IMR-90 (cell line): ENCODE data around the gene ATP6AP1. TPM values are rescaled to one million over a fixed set of nuclear protein-coding genes. Genes with fewer than 3 reads are reported as not detected.

ENCODE experiments used
- ATAC-seq: fragments of 200-7000 bp; cut with Tn5 transposase; 2 replicates; pipeline ENCODE4 v1.9.1; 2020; ENCODE audit warnings: low read depth, mild to moderate bottlenecking, moderate library complexity
- BruUV-seq: library from RNA; stranded (reverse); fragments of 400-500 nt; replicated peaks from 2 replicates; lab custom pipeline; 2021; lab: Mats Ljungman, UMichigan
- CTCF ChIA-PET: fragments of 300-600 bp; formaldehyde crosslinking; extraction: SDS; loops from one replicate; lab custom pipeline; 2021; ENCODE audit warnings: antibody characterized with exemption; lab: Yijun Ruan, JAX
- POLR2A ChIA-PET: fragments of 300-600 bp; sonication (Branson Sonifier 250); formaldehyde crosslinking; loops from one replicate; lab custom pipeline; 2022; ENCODE audit warnings: antibody characterized with exemption; ENCODE audit not compliant: unreplicated experiment; lab: Charles Lee
- DNase-seq: peaks from one replicate; pipeline ENCODE4 v3.0.0; 2013
- H2AFZ ChIP-seq: replicated peaks from 2 replicates; pipeline ENCODE3; 2013; ENCODE audit warnings: low read length, mild to moderate bottlenecking; ENCODE audit not compliant: poor library complexity
- H2AK5ac ChIP-seq: 2 replicates; pipeline ENCODE4 v1.6.1; 2013; ENCODE audit warnings: low read depth, low read length, inconsistent platforms
- H2AK9ac ChIP-seq: replicated peaks from 2 replicates; pipeline ENCODE3; 2013; ENCODE audit warnings: mild to moderate bottlenecking, low read depth, low read length, moderate library complexity; ENCODE audit not compliant: poor library complexity
- H2BK120ac ChIP-seq: 2 replicates; pipeline ENCODE4 v1.6.1; 2013; ENCODE audit warnings: low read depth, low read length, inconsistent platforms
- H2BK15ac ChIP-seq: 3 replicates; pipeline ENCODE4 v1.6.1; 2013; ENCODE audit warnings: low read depth, low read length, inconsistent platforms
- H2BK20ac ChIP-seq: 2 replicates; pipeline ENCODE4 v1.6.1; 2013; ENCODE audit warnings: low read depth, mild to moderate bottlenecking, inconsistent platforms, low read length, moderate library complexity
- H2BK5ac ChIP-seq: 2 replicates; pipeline ENCODE4 v1.6.1; 2013; ENCODE audit warnings: mild to moderate bottlenecking, low read depth, low read length, inconsistent platforms; ENCODE audit not compliant: poor library complexity, severe bottlenecking
- H3K14ac ChIP-seq: replicated peaks from 2 replicates; pipeline ENCODE4 v1.6.1; 2013; ENCODE audit warnings: low read depth, low read length, inconsistent platforms
- H3K18ac ChIP-seq: 2 replicates; pipeline ENCODE4 v1.6.1; 2013; ENCODE audit warnings: low read depth, low read length, control low read depth
- H3K23ac ChIP-seq: 2 replicates; pipeline ENCODE4 v1.6.1; 2013; ENCODE audit warnings: low read depth, low read length, inconsistent platforms
- H3K27ac ChIP-seq: 2 replicates; pipeline ENCODE4 v1.5.1; 2013; ENCODE audit warnings: mild to moderate bottlenecking, control low read depth, low read length; ENCODE audit not compliant: insufficient read depth
- H3K27me3 ChIP-seq: 2 replicates; pipeline ENCODE4 v1.6.1; 2013; ENCODE audit warnings: low read length; ENCODE audit not compliant: control insufficient read depth, insufficient read depth
- H3K36me3 ChIP-seq: 2 replicates; pipeline ENCODE4 v1.6.1; 2013; ENCODE audit warnings: low read length, mixed read lengths; ENCODE audit not compliant: control insufficient read depth, insufficient read depth
- H3K4ac ChIP-seq: 2 replicates; pipeline ENCODE4 v1.6.1; 2013; ENCODE audit warnings: low read depth, low read length, inconsistent platforms
- H3K4me1 ChIP-seq: 2 replicates; pipeline ENCODE4 v1.6.1; 2013; ENCODE audit warnings: low read length, mixed read lengths; ENCODE audit not compliant: control insufficient read depth, insufficient read depth
- H3K4me2 ChIP-seq: 2 replicates; pipeline ENCODE4 v1.6.1; 2013; ENCODE audit warnings: low read depth, mild to moderate bottlenecking, control low read depth, low read length, moderate library complexity
- H3K4me3 ChIP-seq: 2 replicates; pipeline ENCODE4 v1.5.1; 2013; ENCODE audit warnings: low read depth, mild to moderate bottlenecking, control low read depth, low read length, moderate library complexity; ENCODE audit not compliant: insufficient read depth
- H3K56ac ChIP-seq: 2 replicates; pipeline ENCODE4 v1.6.1; 2013; ENCODE audit warnings: low read length, inconsistent platforms; ENCODE audit not compliant: insufficient read depth; ENCODE audit errors: extremely low read depth
- H3K79me1 ChIP-seq, 2 experiments: 2 replicates each; pipeline ENCODE4 v1.6.1; 2013; ENCODE audit warnings: low read length in 2 of 2, inconsistent platforms in 1 of 2, low read depth in 1 of 2
- H3K9ac ChIP-seq: 2 replicates; pipeline ENCODE4 v1.6.1; 2013; ENCODE audit warnings: low read depth, low read length, control low read depth
- H3K9me1 ChIP-seq: 2 replicates; pipeline ENCODE4 v1.6.1; 2013; ENCODE audit warnings: low read length, inconsistent platforms; ENCODE audit not compliant: insufficient read depth
- H3K9me3 ChIP-seq: 2 replicates; pipeline ENCODE4 v1.6.1; 2013; ENCODE audit warnings: low read length; ENCODE audit not compliant: control insufficient read depth, insufficient read depth
- H4K20me1 ChIP-seq: 2 replicates; pipeline ENCODE4 v1.6.1; 2013; ENCODE audit warnings: low read length, inconsistent platforms; ENCODE audit not compliant: insufficient read depth
- H4K5ac ChIP-seq: 2 replicates; pipeline ENCODE4 v1.6.1; 2013; ENCODE audit warnings: mild to moderate bottlenecking, low read depth, low read length, control low read depth
- H4K8ac ChIP-seq, 2 experiments: 2 replicates each; pipeline ENCODE4 v1.6.1; 2013; ENCODE audit warnings: low read depth in 2 of 2, low read length in 2 of 2, control low read depth in 1 of 2, inconsistent platforms in 1 of 2
- H4K91ac ChIP-seq: 2 replicates; pipeline ENCODE4 v1.6.1; 2013; ENCODE audit warnings: low read depth, low read length, inconsistent platforms; ENCODE audit not compliant: insufficient read depth
- BHLHE40 ChIP-seq: fragments of 150-350 bp; IDR thresholded peaks from 2 replicates; pipeline ENCODE4 v1.6.1; 2016; ENCODE audit warnings: mild to moderate bottlenecking, low read depth, low read length
- CEBPB ChIP-seq: IDR thresholded peaks from 2 replicates; pipeline ENCODE4 v1.6.1; 2012; ENCODE audit warnings: low read depth, low read length, improper control_type of control experiment
- CHD1 ChIP-seq: IDR thresholded peaks from 2 replicates; pipeline ENCODE4 v1.6.1; 2012; ENCODE audit warnings: low read depth, low read length, improper control_type of control experiment
- MAZ ChIP-seq: IDR thresholded peaks from 2 replicates; pipeline ENCODE4 v1.6.1; 2012; ENCODE audit warnings: low read depth, mild to moderate bottlenecking, low read length, improper control_type of control experiment, moderate library complexity, borderline replicate concordance
- NFE2L2 ChIP-seq: fragments of 150-350 bp; IDR thresholded peaks from 2 replicates; pipeline ENCODE4 v1.6.1; 2016; ENCODE audit warnings: low read depth, mild to moderate bottlenecking, low read length
- POLR2A ChIP-seq: IDR thresholded peaks from 2 replicates; pipeline ENCODE4 v1.6.1; 2012; ENCODE audit warnings: mild to moderate bottlenecking, low read depth, low read length
- WGBS, 2 experiments: methylation state at CpG; one replicate each; pipeline versions ENCODE4 v1.1.5 to v1.1.7; 2013; ENCODE audit warnings: missing lambda C conversion rate in 2 of 2; ENCODE audit not compliant: insufficient read length in 1 of 2; ENCODE audit errors: extremely low coverage in 2 of 2; 5-methylcytosine and 5-hydroxymethylcytosine counted together
- dilution Hi-C: fragments of 300-500 bp; cut with HindIII; formaldehyde crosslinking; loops from one replicate; pipeline ENCODE4 v1.14.3; 2018; ENCODE audit warnings: low sequenced_read_pairs; ENCODE audit not compliant: unreplicated experiment
- in situ Hi-C: fragments of 300-500 bp; cut with MboI; formaldehyde crosslinking; loops from 3 replicates; pipeline ENCODE4 v1.14.3; 2019; ENCODE audit warnings: low sequenced_read_pairs, inconsistent platforms, mixed read lengths
- intact Hi-C: fragments of 100-400 bp; cut with micrococcal nuclease; formaldehyde crosslinking; loops from 2 replicates; pipeline ENCODE4 v1.10.0; 2022
- polyA plus RNA-seq, 3 experiments: library from polyadenylated mRNA; depleted of rRNA; stranded (reverse); fragments of >200 nt; gene quantifications; 2 replicates each; pipeline ENCODE4 v1.2.3, GENCODE V29; 2012; ENCODE audit warnings: low replicate concordance in 1 of 3
- total RNA-seq: library from RNA; depleted of rRNA; stranded (reverse); fragments of >200 nt; gene quantifications from 2 replicates; pipeline ENCODE4 v1.2.3, GENCODE V29; 2012

ATP6AP1 gene
- total and polyA plus RNA-seq, 2 of the 4 experiments (the other 2 are of a cell fraction), result 13.8 to 96.7 TPM

DNA sequence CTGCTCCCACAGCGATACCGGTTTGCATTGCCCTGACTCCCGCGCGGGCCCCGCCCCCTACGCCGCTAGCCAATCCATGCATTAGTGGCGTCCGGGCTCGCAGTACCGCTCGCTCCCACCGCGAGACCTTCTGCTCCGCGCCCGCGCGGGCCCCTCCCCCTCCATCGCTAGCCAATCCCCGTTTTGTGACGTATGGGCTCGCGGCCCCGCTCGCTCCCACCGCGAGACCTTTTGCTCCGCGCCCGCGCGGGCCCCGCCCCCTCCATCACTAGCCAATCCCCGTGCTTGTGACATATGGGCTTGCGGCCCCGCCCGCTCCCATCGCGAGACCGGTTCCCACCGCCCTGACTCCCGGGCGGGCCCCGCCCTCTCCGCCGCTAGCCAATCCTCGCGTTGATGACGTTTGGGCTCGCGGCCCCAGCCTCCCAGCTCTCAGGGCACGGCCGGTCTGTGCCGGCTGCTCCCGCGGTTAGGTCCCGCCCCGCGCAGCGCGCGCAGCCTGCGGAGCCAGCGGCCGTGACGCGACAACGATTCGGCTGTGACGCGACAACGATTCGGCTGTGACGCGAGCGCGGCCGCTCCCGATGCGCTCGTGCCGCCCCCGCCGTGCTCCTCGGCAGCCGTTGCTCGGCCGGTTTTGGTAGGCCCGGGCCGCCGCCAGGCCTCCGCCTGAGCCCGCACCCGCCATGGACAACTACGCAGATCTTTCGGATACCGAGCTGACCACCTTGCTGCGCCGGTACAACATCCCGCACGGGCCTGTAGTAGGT, 49.5 kb upstream of the ATP6AP1 start, which contains the start of gene EMD:
TSS of gene EMD (plus strand) at position 497 of the 770 bp plus-strand sequence. CDS start at position 687, 190 bp downstream.
- Histone ChIP-seq H2AK5ac (peak within 1 kb of the TSS; percentile 49), H3K23ac (peak within 1 kb of the TSS; percentile 91), H3K79me1 (peaks cover 0 to 31% of the 10 kb centered on the region in 2 experiments; a peak in 3 of 4 replicates), H4K5ac (0 out of 2 replicates have a peak within 1 kb of the TSS, but pooled peaks have one; percentile 30), H3K9ac (peak within 1 kb of the TSS; percentile 94), H3K4me3 (peak within 1 kb of the TSS; percentile 96), H3K27ac (peak within 1 kb of the TSS; percentile 94), H2AK9ac (peak within 1 kb of the TSS; percentile 97), H3K9me3 (no peaks in the 10 kb centered on the region), H2BK5ac (peak within 1 kb of the TSS; percentile 86), H4K8ac (peak within 1 kb of the TSS; percentile 66 to 76), H2BK20ac (no peak within 1 kb of the TSS), H3K4me1 (peaks cover 13% of the 10 kb centered on the region), H2BK15ac (no peak within 1 kb of the TSS), H3K4me2 (peak within 1 kb of the TSS; percentile 89), H3K36me3 (peaks cover 11% of the 10 kb centered on the region; the same call in 1 of the 2 replicates), H4K91ac (peak within 1 kb of the TSS; percentile 42), H3K4ac (peak within 1 kb of the TSS; percentile 86), H2BK120ac (no peak within 1 kb of the TSS), H3K56ac (peak within 1 kb of the TSS; percentile 52), H3K14ac (peak within 1 kb of the TSS; percentile 79), H2AFZ (peak within 1 kb of the TSS; percentile 79), H4K20me1 (peaks cover 17% of the 10 kb centered on the region), H3K27me3 (no peaks in the 10 kb centered on the region), H3K18ac (peak within 1 kb of the TSS; percentile 34; the same call in 1 of the 2 replicates), H3K9me1 (0 out of 2 replicates have a peak, but pooled peaks cover 5% of the 10 kb centered on the region)
- BruUV-seq, result no TSS peak
- dilution Hi-C loops (no loop called here), intact Hi-C loops (no loop called here), in situ Hi-C loops (no loop called here)
- peak; percentile 78 for ATAC-seq
- 38% methylated on average over 89 of the region's 103 CpGs; no CpG with 5 or more reads in 1 of the 2 experiments for WGBS, 2 experiments
- ChIA-PET POLR2A (interaction anchor here (0.5 to 0.8 kb wide), 6 partner anchors 8 to 786 kb away, joined by 3 to 7 read pairs (median 3); no protein-coding TSS in a partner anchor), CTCF (no interaction called here)
- peak; percentile 96 for DNase-seq
- peak; percentile 75; the same call in 1 of the 2 replicates for TF ChIP-seq MAZ
- no peak for TF ChIP-seq CEBPB
- 0 out of 2 replicates have a peak, but pooled peaks have one; percentile 61 for TF ChIP-seq CHD1
- peak; percentile 88 for TF ChIP-seq POLR2A
- no peak for TF ChIP-seq NFE2L2
- peak; percentile 76; the same call in 1 of the 2 replicates for TF ChIP-seq BHLHE40
